Endothelial cell of umbilical vein (primary cell): ENCODE measurements around the gene TLE4. TPM values are rescaled to one million over a fixed set of nuclear protein-coding genes. Genes with fewer than 3 reads are reported as not detected.

Experiments used
- BruUV-seq: library from RNA; stranded (reverse); fragments of 400-500 nt; replicated peaks from 2 replicates; lab custom pipeline; 2021; lab: Mats Ljungman, UMichigan
- CTCF ChIA-PET: fragments of 300-600, 350-600 bp; sonication (Branson Sonifier 250); formaldehyde crosslinking; loops from one replicate; lab custom pipeline; 2021; ENCODE audit warnings: antibody characterized with exemption, inconsistent platforms; lab: Charles Lee
- POLR2A ChIA-PET: fragments of 300-600, 350-600 bp; sonication (Branson Sonifier 250); formaldehyde crosslinking; loops from one replicate; lab custom pipeline; 2021; ENCODE audit warnings: antibody characterized with exemption, inconsistent platforms; lab: Charles Lee
- DNase-seq: peaks from one replicate; pipeline ENCODE4 v3.0.0-alpha.2; 2011; ENCODE audit warnings: low read depth, low spot score
- FAIRE-seq: peaks from 2 replicates; lab custom pipeline; 2011; peaks lifted over from hg19 to GRCh38; lab: Jason Lieb, UNC
- H2AFZ ChIP-seq: 2 replicates; pipeline ENCODE4 v1.6.0; 2012; ENCODE audit warnings: low read depth, low read length, control low read depth, inconsistent platforms
- H3K27ac ChIP-seq: 2 replicates; pipeline ENCODE4 v1.5.1; 2011; ENCODE audit warnings: low read depth, mild to moderate bottlenecking, control low read depth, low read length, moderate library complexity; ENCODE audit not compliant: insufficient read depth
- H3K27me3 ChIP-seq, 2 experiments: 2 replicates each; pipeline versions ENCODE4 v1.6.0 to v1.6.1; 2011; ENCODE audit warnings: low read length in 2 of 2, mixed read lengths in 1 of 2; ENCODE audit not compliant: control insufficient read depth in 2 of 2, insufficient read depth in 2 of 2
- H3K36me3 ChIP-seq, 2 experiments: 2 replicates in 1 of 2; 3 replicates in 1 of 2; pipeline ENCODE4 v1.5.1; 2011; ENCODE audit warnings: low read length in 2 of 2, mild to moderate bottlenecking in 1 of 2, moderate library complexity in 1 of 2; ENCODE audit not compliant: control insufficient read depth in 2 of 2, insufficient read depth in 2 of 2; ENCODE audit errors: extremely low read depth in 1 of 2
- H3K4me1 ChIP-seq: 3 replicates; pipeline ENCODE4 v1.5.1; 2011; ENCODE audit warnings: mild to moderate bottlenecking, low read length; ENCODE audit not compliant: control insufficient read depth, insufficient read depth; ENCODE audit errors: extremely low read depth
- H3K4me2 ChIP-seq: 2 replicates; pipeline ENCODE4 v1.6.1; 2011; ENCODE audit warnings: low read length, control low read depth, mixed read lengths; ENCODE audit not compliant: insufficient read depth
- H3K4me3 ChIP-seq, 3 experiments: fragments of 200-600 bp in 1 of 3; sonication (generic), shearing (Covaris generic) in 1 of 3; replicated peaks in 1 of 3; 2 replicates each; pipeline ENCODE4 v1.5.1; 2011 to 2016; ENCODE audit warnings: control low read depth in 3 of 3, low read length in 3 of 3, mild to moderate bottlenecking in 2 of 3, inconsistent platforms in 1 of 3, low read depth in 1 of 3, moderate library complexity in 1 of 3; ENCODE audit not compliant: insufficient read depth in 1 of 3
- H3K79me2 ChIP-seq: 2 replicates; pipeline ENCODE4 v1.6.0; 2012; ENCODE audit warnings: low read length, inconsistent platforms; ENCODE audit not compliant: control insufficient read depth, insufficient read depth
- H3K9ac ChIP-seq: replicated peaks from 2 replicates; pipeline ENCODE3; 2011; ENCODE audit warnings: low read length, control low read depth; ENCODE audit not compliant: insufficient read depth; ENCODE audit errors: extremely low read depth
- H3K9me1 ChIP-seq: replicated peaks from 3 replicates; pipeline ENCODE4 v1.6.0; 2011; ENCODE audit warnings: mild to moderate bottlenecking, low read length; ENCODE audit not compliant: control insufficient read depth, insufficient read depth; ENCODE audit errors: extremely low read depth
- H3K9me3 ChIP-seq: replicated peaks from 2 replicates; pipeline ENCODE4 v1.5.1; 2012; ENCODE audit warnings: low read length, inconsistent platforms; ENCODE audit not compliant: control insufficient read depth, insufficient read depth
- H4K20me1 ChIP-seq: replicated peaks from 2 replicates; pipeline ENCODE3; 2011; ENCODE audit warnings: mild to moderate bottlenecking, low read length; ENCODE audit not compliant: control insufficient read depth, insufficient read depth; ENCODE audit errors: extremely low read depth
- CTCF ChIP-seq, 2 donors: IDR thresholded peaks; 1 replicate in 1 of 2; 2 replicates in 1 of 2; pipeline ENCODE4 v1.5.1; 2011; ENCODE audit warnings: low read length in 2 of 2, mild to moderate bottlenecking in 2 of 2, moderate library complexity in 2 of 2, control low read depth in 1 of 2, inconsistent platforms in 1 of 2, low read depth in 1 of 2; ENCODE audit not compliant: insufficient read depth in 1 of 2; ENCODE audit errors: extremely low read depth in 1 of 2
- FOS ChIP-seq: IDR thresholded peaks from 2 replicates; pipeline ENCODE4 v1.6.1; 2011; ENCODE audit warnings: mild to moderate bottlenecking, low read length, moderate library complexity, borderline replicate concordance; ENCODE audit not compliant: insufficient read depth
- POLR2AphosphoS5 ChIP-seq: IDR thresholded peaks from 2 replicates; pipeline ENCODE4 v1.6.1; 2012; ENCODE audit warnings: low read depth, mild to moderate bottlenecking, control low read depth, low read length, moderate library complexity; ENCODE audit not compliant: insufficient read depth
- dilution Hi-C: fragments of 300-500 bp; cut with MboI; formaldehyde crosslinking; loops from one replicate; pipeline ENCODE4 v1.15.0; 2019; ENCODE audit warnings: low sequenced_read_pairs; ENCODE audit not compliant: extremely low pct_ligation_motif_present
- intact Hi-C: fragments of 100-400 bp; cut with micrococcal nuclease; formaldehyde crosslinking; loops from one replicate; pipeline ENCODE4 v1.10.0; 2022
- polyA plus RNA-seq, 4 experiments: library from polyadenylated mRNA; depleted of rRNA in 3 of 4; stranded (reverse) in 3 of 4; unstranded in 1 of 4; fragments of >200 nt; gene quantifications; 2 replicates each; pipeline versions ENCODE4 v1.2.1 to v1.2.3, GENCODE V29; 2011 to 2012; ENCODE audit warnings: missing spikeins in 1 of 4
- total RNA-seq: library from RNA; stranded (reverse); gene quantifications from 2 replicates; pipeline ENCODE4 v1.2.3, GENCODE V29; 2021

TLE4 gene
- total and polyA plus RNA-seq, 2 donors (not counting 3 experiments of a cell fraction or from before 2014, with no cell fraction given): 31.4 to 32.3 TPM

- dilution Hi-C loops (no loop called here), intact Hi-C loops (loop anchor here (1.0 kb wide), 2 partner anchors 20 to 53 kb away; partner anchors contain the start of gene TLE4)
- Histone ChIP-seq H3K79me2 (no peaks in the 10 kb centered on the region), H3K36me3 (peaks cover 0 to 1% of the 10 kb centered on the region in 2 experiments), H3K4me3 (no peak overlapping the region), H3K9me3 (no peaks in the 10 kb centered on the region), H4K20me1 (no peaks in the 10 kb centered on the region), H3K27me3 (no peaks in the 10 kb centered on the region), H3K9me1 (no peaks in the 10 kb centered on the region), H3K9ac (no peak overlapping the region), H3K4me2 (peak overlapping the region; percentile 29), H3K4me1 (peaks cover 19% of the 10 kb centered on the region), H2AFZ (no peak overlapping the region), H3K27ac (peak overlapping the region; percentile 4)
- TSS peak; percentile 21 for BruUV-seq
- FAIRE-seq (peak; percentile 75), DNase-seq (peak; percentile 70)
- CTCF ChIA-PET: interaction anchor here (0.7 to 1.5 kb wide), 7 partner anchors 11 to 52 kb away, joined by 3 to 5 read pairs (median 4); partner anchors contain the start of gene TLE4
- TF ChIP-seq CTCF (IDR thresholded peaks at IDR 0.05; ENCODE audit: extremely low read depth in 1 of 2, insufficient read depth in 1 of 2, low read depth in 1 of 2, low read length in 2 of 2): no peak
- TF ChIP-seq FOS: peak; percentile 32
- no peak for TF ChIP-seq POLR2AphosphoS5
- POLR2A ChIA-PET: interaction anchor here (0.6 to 2.3 kb wide), 2 partner anchors 39 to 52 kb away, joined by 3 to 10 read pairs; partner anchors contain the start of gene TLE4
Measured at GRCh38 chr9:79623799-79624721, 52.3 kb downstream of the TLE4 start.
